ENCODE data around the gene KBTBD12. TPM values are rescaled to one million over a fixed set of nuclear protein-coding genes. Genes with fewer than 3 reads are reported as not detected.
A peak's percentile ranks its signal among the peaks of the same experiment; 100 is the strongest.

The KBTBD12 gene
- total RNA-seq, 1 donor from 2014 or later: not detected

GRCh38 chr3:127899200-127899599 lies 15.8 kb upstream of the KBTBD12 start:
- Histone ChIP-seq H3K9me3 (ENCODE audit: low read depth) (no peaks in the 10 kb centered on the region), H3K79me2 (ENCODE audit: low read depth) (no peaks in the 10 kb centered on the region), H3K4me2 (no peak overlapping the region), H3K27ac (no peak overlapping the region), H3K27me3 (no peaks in the 10 kb centered on the region), H3K36me3 (no peaks in the 10 kb centered on the region), H3K4me3 (no peak overlapping the region), H3F3A (ENCODE audit: low read depth) (no peaks in the 10 kb centered on the region), H3K4me1 (no peaks in the 10 kb centered on the region), H4K20me1 (ENCODE audit: low read depth) (no peaks in the 10 kb centered on the region), H3K9ac (no peak overlapping the region), H2AFZ (replicated peaks) (no peak overlapping the region)
- Mint-ChIP-seq H3K4me3 (no peak overlapping the region), H3K9me3 (peaks cover 6% of the 10 kb centered on the region), H3K36me3 (no peaks in the 10 kb centered on the region), H3K27ac (no peak overlapping the region), H3K27me3 (ENCODE audit: insufficient read depth, low read depth) (peaks cover 4% of the 10 kb centered on the region), H3K4me1 (no peaks in the 10 kb centered on the region)
- DNase-seq (ENCODE audit: low spot score): peak; percentile 10
- TF ChIP-seq EZH2 (IDR thresholded peaks at IDR 0.05): no peak
- no peak for TF ChIP-seq CTCF (IDR thresholded peaks at IDR 0.05)
- no peak for TF ChIP-seq EZH2phosphoT487 (IDR thresholded peaks at IDR 0.05)

- no peak for DNase-seq (ENCODE audit: low spot score)
- H3K4me1 Mint-ChIP-seq: no peaks in the 10 kb centered on the region
- H3K27ac Mint-ChIP-seq: no peak overlapping the region
- no peaks in the 10 kb centered on the region for H3K9me3 ChIP-seq (ENCODE audit: low read depth)
- peaks cover 4% of the 10 kb centered on the region for H3K27me3 Mint-ChIP-seq (ENCODE audit: insufficient read depth, low read depth)
- no peak overlapping the region for H3K4me2 ChIP-seq
- no peak for TF ChIP-seq EZH2phosphoT487 (IDR thresholded peaks at IDR 0.05)
- TF ChIP-seq EZH2 (IDR thresholded peaks at IDR 0.05): no peak
- TF ChIP-seq CTCF (IDR thresholded peaks at IDR 0.05): no peak
- no peaks in the 10 kb centered on the region for H4K20me1 ChIP-seq (ENCODE audit: low read depth)
- H3K9me3 Mint-ChIP-seq: peaks cover 6% of the 10 kb centered on the region
- no peak overlapping the region for H2AFZ ChIP-seq (replicated peaks)
- no peak overlapping the region for H3K4me3 ChIP-seq
- no peak overlapping the region for H3K27ac ChIP-seq
- H3K79me2 ChIP-seq (ENCODE audit: low read depth): no peaks in the 10 kb centered on the region
- no peak overlapping the region for H3K4me3 Mint-ChIP-seq
- H3K9ac ChIP-seq: no peak overlapping the region
- H3K36me3 Mint-ChIP-seq: no peaks in the 10 kb centered on the region
- H3K36me3 ChIP-seq: no peaks in the 10 kb centered on the region
- H3K4me1 ChIP-seq: no peaks in the 10 kb centered on the region
- H3K27me3 ChIP-seq: no peaks in the 10 kb centered on the region
- no peaks in the 10 kb centered on the region for H3F3A ChIP-seq (ENCODE audit: low read depth)
These were observed 15.3 kb upstream of the KBTBD12 start for GRCh38 chr3:127899766-127900165.

GRCh38 chr3:127900536-127900935 lies 14.5 kb upstream of the KBTBD12 start:
- Mint-ChIP-seq H3K27me3 (ENCODE audit: insufficient read depth, low read depth) (peaks cover 4% of the 10 kb centered on the region), H3K36me3 (no peaks in the 10 kb centered on the region), H3K27ac (no peak overlapping the region), H3K9me3 (peaks cover 6% of the 10 kb centered on the region), H3K4me1 (no peaks in the 10 kb centered on the region), H3K4me3 (no peak overlapping the region)
- no peak for DNase-seq (ENCODE audit: low spot score)
- Histone ChIP-seq H3K9ac (no peak overlapping the region), H3K79me2 (ENCODE audit: low read depth) (no peaks in the 10 kb centered on the region), H3K4me2 (no peak overlapping the region), H3K36me3 (no peaks in the 10 kb centered on the region), H3K9me3 (ENCODE audit: low read depth) (no peaks in the 10 kb centered on the region), H3K4me1 (no peaks in the 10 kb centered on the region), H3K27me3 (no peaks in the 10 kb centered on the region), H4K20me1 (ENCODE audit: low read depth) (no peaks in the 10 kb centered on the region), H2AFZ (replicated peaks) (no peak overlapping the region), H3K27ac (no peak overlapping the region), H3F3A (ENCODE audit: low read depth) (no peaks in the 10 kb centered on the region), H3K4me3 (no peak overlapping the region)
- TF ChIP-seq EZH2 (IDR thresholded peaks at IDR 0.05) (no peak), EZH2phosphoT487 (IDR thresholded peaks at IDR 0.05) (no peak), CTCF (IDR thresholded peaks at IDR 0.05) (no peak)
